ENCODE results near the gene CARD11.

The CARD11 gene

GRCh38 chr7:2983586-2983985 is 60.1 kb downstream of the CARD11 start:
- in situ Hi-C loops (cut with MboI; ENCODE audit: low sequenced_read_pairs): no loop called here

DNA sequence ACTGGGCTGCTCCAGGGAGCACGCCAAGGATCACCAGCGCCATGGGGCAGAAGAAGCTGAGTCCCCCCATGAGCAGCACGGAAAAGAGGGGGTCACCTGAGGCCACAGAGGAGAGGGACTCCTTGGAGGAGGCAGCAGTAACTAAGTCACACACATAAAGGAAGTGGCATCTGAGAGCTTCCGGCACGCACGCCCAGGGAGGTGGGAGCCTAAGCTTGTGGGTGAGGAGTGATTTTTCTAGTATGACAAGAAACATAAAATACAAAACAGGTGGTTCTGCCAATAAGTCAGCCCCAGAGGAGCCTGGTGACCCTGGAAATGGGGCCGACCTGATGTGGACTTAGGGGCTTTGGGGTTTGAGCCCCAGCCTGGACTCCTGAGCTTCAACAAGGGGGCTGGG is 60.8 kb downstream of the CARD11 start:
- in situ Hi-C loops (cut with MboI; ENCODE audit: low sequenced_read_pairs): no loop called here

DNA sequence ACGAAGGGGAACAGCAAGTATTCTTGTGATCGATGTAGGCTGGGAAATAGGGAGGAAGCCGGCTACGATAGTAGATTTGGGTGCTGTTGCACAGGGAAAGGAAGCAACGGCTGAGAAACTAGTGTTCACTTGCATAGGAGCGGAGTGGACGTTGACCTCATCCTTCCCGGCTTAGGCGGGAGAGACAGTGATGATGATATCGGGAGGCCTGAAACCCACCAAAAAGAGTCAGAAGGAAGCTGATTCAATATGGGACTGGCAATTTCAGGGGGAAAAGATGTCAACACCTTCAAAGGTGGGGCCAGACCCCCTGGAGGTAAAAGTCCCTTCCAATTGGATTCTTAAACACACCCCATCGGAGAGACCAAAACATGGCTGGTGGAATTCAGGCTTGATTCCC is 61.3 kb downstream of the CARD11 start:
- in situ Hi-C loops (cut with MboI; ENCODE audit: low sequenced_read_pairs): no loop called here

- in situ Hi-C loops (cut with MboI; ENCODE audit: low sequenced_read_pairs): no loop called here
Measured at GRCh38 chr7:2981103-2981480, 62.6 kb downstream of the CARD11 start.

- in situ Hi-C loops (cut with MboI; ENCODE audit: low sequenced_read_pairs): no loop called here
Measured at GRCh38 chr7:2980401-2981102, 63.1 kb downstream of the CARD11 start.

DNA sequence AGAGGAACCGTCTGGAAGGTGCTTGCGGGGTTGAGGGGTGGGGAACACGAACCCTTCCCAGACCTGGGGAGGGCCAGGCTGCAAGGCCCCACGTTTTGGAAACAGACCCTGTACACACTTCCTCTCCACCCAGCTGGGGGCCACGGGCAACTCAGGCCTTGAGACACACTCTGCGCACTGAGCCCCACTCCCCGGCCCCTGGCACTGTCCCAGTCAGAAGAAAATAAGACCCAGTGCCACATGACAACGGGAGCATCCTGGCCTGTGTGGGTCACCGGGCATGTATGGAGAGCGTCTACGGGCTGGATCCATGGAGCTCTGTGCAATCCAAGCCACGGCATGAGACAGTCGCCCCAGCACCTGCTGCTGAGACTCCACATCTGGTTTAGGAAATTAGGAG is 63.7 kb downstream of the CARD11 start:
- in situ Hi-C loops (cut with MboI; ENCODE audit: low sequenced_read_pairs): no loop called here

DNA sequence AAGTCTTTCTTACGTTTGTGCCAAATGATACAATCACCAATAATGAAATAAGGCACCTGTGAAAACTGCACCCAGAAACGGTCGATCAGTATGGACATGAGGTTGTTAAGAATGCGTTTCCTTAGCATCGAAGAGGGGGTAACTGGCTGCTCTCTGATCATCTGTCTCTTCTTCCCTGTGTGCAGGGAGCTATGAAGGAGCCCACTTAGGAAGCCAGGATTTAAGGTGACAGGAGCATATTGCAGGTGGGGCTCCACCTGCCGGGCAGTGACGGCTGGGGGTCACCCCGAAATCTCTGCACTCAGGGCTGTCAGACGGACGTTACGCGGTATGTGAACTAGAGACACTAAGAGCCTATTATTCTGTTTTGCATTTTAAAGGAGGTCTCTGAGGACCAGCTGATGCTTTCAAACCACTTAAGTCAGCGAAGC is 64.5 kb downstream of the CARD11 start:
- in situ Hi-C loops (cut with MboI; ENCODE audit: low sequenced_read_pairs): no loop called here

GRCh38 chr7:2978408-2978807 is 65.3 kb downstream of the CARD11 start:
- in situ Hi-C loops (cut with MboI; ENCODE audit: low sequenced_read_pairs): no loop called here

DNA sequence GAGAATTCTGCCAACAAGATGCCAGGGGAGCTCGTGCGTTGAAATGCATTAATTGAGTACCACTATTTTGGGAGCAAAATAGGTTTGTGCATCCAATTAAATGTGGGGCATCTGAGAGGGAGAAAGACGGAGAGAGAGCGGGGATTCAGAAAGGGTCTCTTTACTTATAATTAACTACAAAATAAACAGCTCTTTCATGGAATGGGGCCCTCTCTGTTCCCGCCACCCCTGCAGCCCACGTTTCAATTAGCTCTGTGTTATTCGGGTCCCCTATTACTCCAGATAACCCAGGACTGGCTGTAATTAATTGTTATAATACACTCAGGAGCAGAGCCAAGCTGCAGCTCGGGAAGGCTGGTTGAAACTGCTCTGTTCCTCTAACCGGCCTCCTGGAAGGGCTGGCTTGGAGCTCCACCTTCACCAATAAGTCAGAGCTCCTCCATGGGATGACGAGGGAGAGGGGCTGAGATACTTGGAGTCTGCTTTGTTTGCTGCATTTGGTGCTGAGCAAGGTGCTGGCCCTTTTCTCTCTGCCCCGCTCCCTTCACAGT is 67.8 kb downstream of the CARD11 start:
- in situ Hi-C loops (cut with MboI; ENCODE audit: low sequenced_read_pairs): no loop called here

- in situ Hi-C loops (cut with MboI; ENCODE audit: low sequenced_read_pairs): no loop called here
Measured at GRCh38 chr7:2974093-2974819, 69.4 kb downstream of the CARD11 start.

- in situ Hi-C loops (cut with MboI; ENCODE audit: low sequenced_read_pairs): no loop called here
Measured at GRCh38 chr7:2972835-2973161, 70.9 kb downstream of the CARD11 start.

GRCh38 chr7:2971914-2972834 is 71.5 kb downstream of the CARD11 start:
- in situ Hi-C loops (cut with MboI; ENCODE audit: low sequenced_read_pairs): no loop called here

GRCh38 chr7:2970861-2971260 is 72.8 kb downstream of the CARD11 start:
- in situ Hi-C loops (cut with MboI; ENCODE audit: low sequenced_read_pairs): no loop called here

GRCh38 chr7:2970307-2970664 is 73.4 kb downstream of the CARD11 start:
- in situ Hi-C loops (cut with MboI; ENCODE audit: low sequenced_read_pairs): no loop called here

- in situ Hi-C loops (cut with MboI; ENCODE audit: low sequenced_read_pairs): no loop called here
Measured at GRCh38 chr7:2969398-2970306, 74.0 kb downstream of the CARD11 start.

DNA sequence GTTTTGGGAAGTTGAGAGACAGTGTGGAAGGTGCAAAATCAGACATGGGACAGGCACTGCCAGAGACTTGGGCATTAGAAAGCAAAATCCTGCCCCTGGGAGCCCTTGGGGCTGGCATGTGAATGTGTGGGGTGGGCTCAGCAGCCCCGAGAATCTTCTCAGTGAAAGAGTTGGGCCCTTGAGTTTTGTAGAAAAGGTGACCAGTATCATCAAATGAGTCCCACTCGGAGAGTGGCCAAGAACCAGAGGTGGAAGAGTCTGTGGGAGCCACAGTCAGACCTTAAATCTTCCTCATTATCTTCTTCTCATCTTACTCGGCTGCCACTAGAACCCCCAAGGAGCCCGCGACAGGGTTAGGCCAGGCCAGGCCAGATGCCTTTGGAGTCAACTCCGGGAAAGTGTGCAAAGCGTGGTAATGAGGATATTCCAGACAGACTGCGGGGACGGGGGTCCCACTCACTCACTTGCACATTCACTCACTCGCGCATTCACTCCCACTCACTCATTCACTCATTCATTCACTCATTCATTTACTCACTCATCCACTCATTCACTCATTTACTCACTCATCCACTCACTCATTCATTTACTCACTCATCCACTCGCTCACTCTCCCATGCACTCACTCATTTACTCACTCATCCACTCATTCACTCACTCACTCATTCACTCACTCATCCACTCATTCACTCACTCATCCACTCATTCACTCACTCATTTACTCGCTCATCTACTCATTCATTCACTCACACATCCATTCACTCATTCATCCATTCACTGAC is 74.9 kb downstream of the CARD11 start:
- in situ Hi-C loops (cut with MboI; ENCODE audit: low sequenced_read_pairs): no loop called here

DNA sequence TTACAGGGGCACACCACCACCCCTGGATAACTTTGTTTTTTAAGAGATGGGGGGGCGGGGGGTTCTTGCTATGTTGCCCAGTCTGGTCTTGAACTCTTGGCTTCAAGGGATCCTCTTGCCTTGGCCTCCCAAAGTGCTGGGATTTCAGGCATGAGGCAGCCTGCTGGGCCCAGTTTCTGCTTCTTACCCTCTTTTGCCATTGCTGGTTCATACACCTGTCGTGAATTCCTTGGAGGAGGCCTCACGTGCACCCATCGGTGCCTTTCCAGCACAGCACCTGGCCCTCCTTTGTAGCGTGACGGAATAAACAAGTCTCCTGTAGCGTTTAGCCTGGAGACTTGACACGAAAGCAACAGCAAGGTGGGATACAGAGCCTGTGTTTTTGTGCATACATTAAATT is 75.5 kb downstream of the CARD11 start:
- in situ Hi-C loops (cut with MboI; ENCODE audit: low sequenced_read_pairs): no loop called here

DNA sequence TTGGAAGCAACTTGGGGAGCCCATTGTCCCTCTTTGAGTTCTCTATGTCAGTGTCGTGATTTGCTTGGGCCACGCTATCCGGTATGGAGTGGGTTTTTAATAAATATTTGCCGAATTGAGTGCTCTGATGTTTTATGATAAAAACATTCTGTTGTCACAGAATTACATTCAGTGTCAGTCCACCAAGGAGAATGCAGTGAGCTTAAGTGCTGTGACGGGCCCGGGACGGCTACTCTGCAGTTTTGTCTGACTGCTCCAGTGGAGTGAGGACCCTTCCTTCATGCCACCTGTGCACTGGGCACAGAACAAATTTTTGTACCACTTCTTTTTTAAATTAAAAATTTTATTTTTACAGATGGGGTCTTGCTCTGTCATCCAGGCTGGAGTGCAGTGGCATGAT is 76.0 kb downstream of the CARD11 start:
- in situ Hi-C loops (cut with MboI; ENCODE audit: low sequenced_read_pairs): no loop called here

DNA sequence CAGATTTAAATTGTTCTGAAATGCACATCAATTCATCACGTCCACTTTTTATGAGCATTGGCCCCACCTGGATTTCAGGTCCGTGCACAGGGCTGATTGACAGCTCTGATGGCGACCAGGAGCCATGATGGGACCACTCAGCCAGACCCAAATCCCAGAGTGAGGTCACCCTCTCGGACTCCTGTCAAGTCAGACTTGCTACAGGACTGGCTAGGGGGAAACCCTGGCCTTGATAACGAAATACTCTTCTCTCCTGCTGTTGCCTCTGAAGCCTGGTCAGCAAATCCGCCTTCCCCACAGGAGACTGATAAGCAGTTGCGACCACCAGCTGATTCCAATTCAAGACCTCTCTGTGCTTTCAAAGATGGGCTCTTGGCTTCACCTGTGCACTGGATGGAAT is 76.4 kb downstream of the CARD11 start:
- in situ Hi-C loops (cut with MboI; ENCODE audit: low sequenced_read_pairs): no loop called here
